GM18868 (cell line): ENCODE results near the gene PKDCC.
"Not testable (repeated sequence)": the region's sequence is repeated elsewhere in the genome, so short reads cannot be mapped to it uniquely, and the experiment has no call there.

ENCODE experiments used
- ATAC-seq: cut with Tn5 transposase; IDR thresholded peaks from one replicate; pipeline ENCODE4 v1.9.1; 2021; ENCODE audit warnings: mild to moderate bottlenecking, moderate library complexity; ENCODE audit not compliant: unreplicated experiment

PKDCC gene

GRCh38 chr2:42085070-42085469, 37.2 kb downstream of the PKDCC start:
- not testable (repeated sequence) for ATAC-seq

GRCh38 chr2:42085706-42086487, 38.1 kb downstream of the PKDCC start:
- peak; percentile 12 for ATAC-seq

GRCh38 chr2:42086500-42086953, 38.7 kb downstream of the PKDCC start:
- ATAC-seq: peak; percentile 49

- no peak for ATAC-seq
These were observed 39.5 kb downstream of the PKDCC start for GRCh38 chr2:42087137-42087856.

- no peak for ATAC-seq
These were observed 40.0 kb downstream of the PKDCC start for GRCh38 chr2:42087857-42088195.

- peak; percentile 87 for ATAC-seq
These were observed 41.6 kb downstream of the PKDCC start for GRCh38 chr2:42089340-42089925.

- ATAC-seq: no peak
These were observed 42.4 kb downstream of the PKDCC start for GRCh38 chr2:42090216-42090615.

GRCh38 chr2:42091671-42092070, 43.9 kb downstream of the PKDCC start:
- ATAC-seq: no peak

- ATAC-seq: no peak
These were observed 44.5 kb downstream of the PKDCC start for GRCh38 chr2:42092084-42092996.

- no peak for ATAC-seq
These were observed 46.3 kb downstream of the PKDCC start for GRCh38 chr2:42094114-42094513.

- ATAC-seq: peak; percentile 35
These were observed 48.1 kb downstream of the PKDCC start for GRCh38 chr2:42095923-42096408.

GRCh38 chr2:42096869-42097591, 49.2 kb downstream of the PKDCC start:
- peak; percentile 54 for ATAC-seq

GRCh38 chr2:42098571-42099437, 51.0 kb downstream of the PKDCC start:
- ATAC-seq: no peak

- no peak for ATAC-seq
These were observed 51.8 kb downstream of the PKDCC start for GRCh38 chr2:42099438-42100173.

GRCh38 chr2:42100683-42101205, 52.9 kb downstream of the PKDCC start:
- no peak for ATAC-seq

- no peak for ATAC-seq
These were observed 53.6 kb downstream of the PKDCC start for GRCh38 chr2:42101206-42102023.

GRCh38 chr2:42102024-42102590, 54.3 kb downstream of the PKDCC start:
- peak; percentile 58 for ATAC-seq
